ENCODE data around the gene CCL24. TPM values are rescaled to one million over a fixed set of nuclear protein-coding genes. Genes with fewer than 3 reads are reported as not detected.

CCL24 gene
- total and polyA plus RNA-seq, 2 donors (not counting 3 experiments of a cell fraction or from before 2014, with no cell fraction given), result not detected

DNA sequence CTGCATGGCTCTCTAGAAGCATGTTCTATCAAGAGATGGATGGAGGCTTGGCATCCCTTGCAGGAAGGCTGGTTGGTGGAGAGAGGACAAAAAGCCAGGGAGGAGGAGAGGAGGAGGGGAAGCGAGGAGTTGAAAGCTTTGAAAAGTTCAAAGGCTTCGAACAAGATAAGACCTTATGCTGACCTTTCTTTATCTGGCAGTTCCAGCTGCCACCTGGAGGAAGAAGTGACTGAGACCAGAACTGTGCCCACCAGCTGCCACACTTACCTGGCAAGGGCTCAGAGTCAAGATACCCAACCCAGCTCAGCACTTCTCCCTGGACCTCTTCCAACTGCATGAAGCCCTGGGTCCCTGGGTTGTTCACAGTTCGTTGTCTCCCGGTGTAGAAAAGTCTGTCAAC lies 14.8 kb downstream of the CCL24 start:
- no peak for DNase-seq (ENCODE audit: low read depth, low spot score)
- POLR2A ChIA-PET, result no interaction called here

DNA sequence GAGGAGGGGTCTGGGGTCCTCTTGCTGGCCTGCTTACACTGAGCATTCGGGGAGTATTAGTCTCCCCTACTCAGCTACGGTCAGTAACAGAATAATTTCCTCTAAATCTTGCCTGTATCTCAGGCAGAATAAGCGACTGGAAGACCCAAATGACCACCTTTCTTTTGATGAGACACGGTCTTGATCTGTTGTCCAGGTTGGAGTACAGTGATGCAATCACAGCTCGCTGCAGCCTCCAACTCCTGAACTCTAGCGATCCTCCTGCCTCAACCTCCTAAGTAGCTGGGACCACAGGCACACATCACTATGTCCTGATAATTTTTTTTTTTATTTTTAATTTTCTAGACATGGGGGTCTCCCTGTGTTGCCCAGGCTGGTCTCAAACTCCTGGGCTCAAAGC lies 17.2 kb downstream of the CCL24 start:
- peaks cover 2 to 4% of the 10 kb centered on the region in 2 experiments for H3K27me3 ChIP-seq (ENCODE audit: control insufficient read depth in 2 of 2, insufficient read depth in 2 of 2, low read length in 2 of 2)
- no peaks in the 10 kb centered on the region for H4K20me1 ChIP-seq (replicated peaks; ENCODE audit: control insufficient read depth, extremely low read depth, insufficient read depth, low read length)
- H3K9me3 ChIP-seq (replicated peaks; ENCODE audit: control insufficient read depth, insufficient read depth, low read length), result no peaks in the 10 kb centered on the region
- H3K36me3 ChIP-seq (ENCODE audit: control insufficient read depth in 2 of 2, extremely low read depth in 1 of 2, insufficient read depth in 2 of 2, low read length in 2 of 2), result no peaks in the 10 kb centered on the region
- FAIRE-seq (no peak), DNase-seq (ENCODE audit: low read depth, low spot score) (no peak)
- H3K27ac ChIP-seq (ENCODE audit: insufficient read depth, low read depth, low read length), result no peak overlapping the region
- CTCF ChIA-PET, result no interaction called here
- H3K4me1 ChIP-seq (ENCODE audit: control insufficient read depth, extremely low read depth, insufficient read depth, low read length), result no peaks in the 10 kb centered on the region
- BruUV-seq (replicated peaks), result no TSS peak
- H3K4me3 ChIP-seq (replicated peaks in 1 of 3; ENCODE audit: insufficient read depth in 1 of 3, low read depth in 1 of 3, low read length in 3 of 3), result no peak overlapping the region
- TF ChIP-seq JUN (IDR thresholded peaks at IDR 0.05; ENCODE audit: borderline replicate concordance, insufficient read depth, insufficient read length, low read depth) (no peak), POLR2A (IDR thresholded peaks at IDR 0.05; ENCODE audit: low read depth, low read length) (no peak), GATA2 (IDR thresholded peaks at IDR 0.05; ENCODE audit: insufficient read depth, insufficient read length, low read depth, low read length) (no peak), CTCF (IDR thresholded peaks at IDR 0.05; ENCODE audit: extremely low read depth in 1 of 2, insufficient read depth in 1 of 2, low read depth in 1 of 2, low read length in 2 of 2) (no peak), EZH2 (IDR thresholded peaks at IDR 0.05; ENCODE audit: borderline replicate concordance, low read depth, low read length, severe bottlenecking) (no peak), MAX (IDR thresholded peaks at IDR 0.05; ENCODE audit: insufficient read depth, insufficient read length) (no peak), FOS (IDR thresholded peaks at IDR 0.05; ENCODE audit: borderline replicate concordance, insufficient read depth, low read length) (no peak), MYC (IDR thresholded peaks at IDR 0.05; ENCODE audit: low read depth, low read length) (no peak), POLR2AphosphoS5 (IDR thresholded peaks at IDR 0.05; ENCODE audit: insufficient read depth, low read depth, low read length) (no peak)
- no peak overlapping the region for H3K4me2 ChIP-seq (ENCODE audit: insufficient read depth, low read length)
- dilution Hi-C loops (cut with MboI; ENCODE audit: extremely low pct_ligation_motif_present, low sequenced_read_pairs), result no loop called here
- intact Hi-C loops (cut with micrococcal nuclease), result no loop called here
- no peaks in the 10 kb centered on the region for H3K79me2 ChIP-seq (ENCODE audit: control insufficient read depth, insufficient read depth, low read length)
- no peak overlapping the region for H2AFZ ChIP-seq (ENCODE audit: low read depth, low read length)
- POLR2A ChIA-PET, result no interaction called here
- H3K9me1 ChIP-seq (replicated peaks; ENCODE audit: control insufficient read depth, extremely low read depth, insufficient read depth, low read length), result no peaks in the 10 kb centered on the region
- H3K9ac ChIP-seq (replicated peaks; ENCODE audit: extremely low read depth, insufficient read depth, low read length), result no peak overlapping the region

More for the DNA sequence above, 14.8 kb downstream of the CCL24 start:
- Histone ChIP-seq H3K9me3 (replicated peaks; ENCODE audit: control insufficient read depth, insufficient read depth, low read length) (no peaks in the 10 kb centered on the region), H3K4me2 (ENCODE audit: insufficient read depth, low read length) (no peak overlapping the region), H3K27me3 (ENCODE audit: control insufficient read depth in 2 of 2, insufficient read depth in 2 of 2, low read length in 2 of 2) (peaks cover 2 to 4% of the 10 kb centered on the region in 2 experiments), H2AFZ (ENCODE audit: low read depth, low read length) (no peak overlapping the region), H3K36me3 (ENCODE audit: control insufficient read depth in 2 of 2, extremely low read depth in 1 of 2, insufficient read depth in 2 of 2, low read length in 2 of 2) (no peaks in the 10 kb centered on the region), H3K27ac (ENCODE audit: insufficient read depth, low read depth, low read length) (no peak overlapping the region), H3K4me3 (replicated peaks in 1 of 3; ENCODE audit: insufficient read depth in 1 of 3, low read depth in 1 of 3, low read length in 3 of 3) (no peak overlapping the region), H3K9me1 (replicated peaks; ENCODE audit: control insufficient read depth, extremely low read depth, insufficient read depth, low read length) (no peaks in the 10 kb centered on the region), H3K4me1 (ENCODE audit: control insufficient read depth, extremely low read depth, insufficient read depth, low read length) (no peaks in the 10 kb centered on the region), H3K9ac (replicated peaks; ENCODE audit: extremely low read depth, insufficient read depth, low read length) (no peak overlapping the region), H3K79me2 (ENCODE audit: control insufficient read depth, insufficient read depth, low read length) (no peaks in the 10 kb centered on the region), H4K20me1 (replicated peaks; ENCODE audit: control insufficient read depth, extremely low read depth, insufficient read depth, low read length) (no peaks in the 10 kb centered on the region)
- intact Hi-C loops (cut with micrococcal nuclease) (no loop called here), dilution Hi-C loops (cut with MboI; ENCODE audit: extremely low pct_ligation_motif_present, low sequenced_read_pairs) (no loop called here)
- no peak for FAIRE-seq
- no TSS peak for BruUV-seq (replicated peaks)
- CTCF ChIA-PET, result interaction anchor here (1.4 kb wide), 1 partner anchor 68 kb away, joined by 3 read pairs; no protein-coding TSS in a partner anchor
- no peak for TF ChIP-seq CTCF (IDR thresholded peaks at IDR 0.05; ENCODE audit: extremely low read depth in 1 of 2, insufficient read depth in 1 of 2, low read depth in 1 of 2, low read length in 2 of 2)
- no peak for TF ChIP-seq JUN (IDR thresholded peaks at IDR 0.05; ENCODE audit: borderline replicate concordance, insufficient read depth, insufficient read length, low read depth)
- TF ChIP-seq POLR2AphosphoS5 (IDR thresholded peaks at IDR 0.05; ENCODE audit: insufficient read depth, low read depth, low read length), result no peak
- TF ChIP-seq MYC (IDR thresholded peaks at IDR 0.05; ENCODE audit: low read depth, low read length), result no peak

Data from endothelial cell of umbilical vein (primary cell).